Gastroesophageal sphincter (tissue), 4 donors: ENCODE measurements around the gene IVD. TPM values are rescaled to one million over a fixed set of nuclear protein-coding genes. Genes with fewer than 3 reads are reported as not detected.

ENCODE experiments used
- ATAC-seq: fragments of 150-250 bp; one replicate; pipeline ENCODE4 v1.9.1; 2016; ENCODE audit warnings: mild to moderate bottlenecking, moderate library complexity
- H3K27ac ChIP-seq, 4 donors: fragments of 200-600 bp; sonication (generic) in 3 of 4; 1 replicate in 3 of 4; 2 replicates in 1 of 4; pipeline ENCODE4 v1.5.1; 2016 to 2019
- H3K27me3 ChIP-seq: fragments of 200-600 bp; sonication (generic); one replicate; pipeline ENCODE4 v1.5.1; 2019
- H3K36me3 ChIP-seq, 2 donors: fragments of 200-600 bp; sonication (generic); one replicate each; pipeline ENCODE4 v1.5.1; 2019; ENCODE audit warnings: control low read depth in 1 of 2
- H3K4me1 ChIP-seq, 3 donors: fragments of 200-600 bp; sonication (generic); 1 replicate in 2 of 3; 2 replicates in 1 of 3; pipeline ENCODE4 v1.5.1; 2016 to 2019; ENCODE audit warnings: control low read depth in 2 of 3
- H3K4me3 ChIP-seq, 2 donors: fragments of 200-600 bp; sonication (generic); one replicate each; pipeline ENCODE4 v1.5.1; 2019; ENCODE audit warnings: mild to moderate bottlenecking in 1 of 2, moderate library complexity in 1 of 2
- H3K9me3 ChIP-seq, 3 donors: fragments of 200-600 bp; sonication (generic); one replicate each; pipeline ENCODE4 v1.5.1; 2017 to 2019; ENCODE audit warnings: control low read depth in 2 of 3
- CTCF ChIP-seq, 4 experiments: fragments of 200-600 bp in 2 of 4; fragments of 450-650 bp in 2 of 4; sonication (generic) in 1 of 4; IDR thresholded peaks; one replicate each; pipeline ENCODE4 v1.5.1; 2017 to 2019; ENCODE audit warnings: antibody characterized with exemption in 4 of 4, mild to moderate bottlenecking in 2 of 4, moderate library complexity in 2 of 4
- EP300 ChIP-seq: sonication (generic); formaldehyde crosslinking; IDR thresholded peaks from one replicate; pipeline ENCODE4 v1.6.1; 2017; ENCODE audit warnings: antibody characterized with exemption, mild to moderate bottlenecking
- POLR2A ChIP-seq, 2 donors: fragments of 450-650 bp; IDR thresholded peaks; one replicate each; pipeline ENCODE4 v1.6.1; 2017; ENCODE audit warnings: antibody characterized with exemption in 2 of 2, mild to moderate bottlenecking in 2 of 2, moderate library complexity in 1 of 2
- POLR2AphosphoS5 ChIP-seq: sonication (generic); formaldehyde crosslinking; IDR thresholded peaks from one replicate; pipeline ENCODE4 v1.6.1; 2017; ENCODE audit warnings: antibody characterized with exemption
- WGBS, 2 donors: methylation state at CpG; one replicate each; pipeline ENCODE4 v1.1.5; 2018; ENCODE audit warnings: low coverage in 1 of 2; 5-methylcytosine and 5-hydroxymethylcytosine counted together
- total RNA-seq, 4 donors: library from RNA; depleted of rRNA; stranded (reverse); fragments of >200 nt; gene quantifications; one replicate each; pipeline ENCODE4 v1.1.0, GENCODE V29; 2016

The IVD gene
- total RNA-seq, 4 donors from 2014 or later = 26.1 to 80.2 (median 50.1) TPM

GRCh38 chr15:40445421-40445922 is 39.9 kb downstream of the IVD start:
- peaks cover 0 to 53% (median 9%) of the 10 kb centered on the region in 3 donors for H3K4me1 ChIP-seq
- TF ChIP-seq CTCF (IDR thresholded peaks at IDR 0.05) = no peak
- no peak for TF ChIP-seq EP300
- no peak for TF ChIP-seq POLR2A (IDR thresholded peaks at IDR 0.05)
- TF ChIP-seq POLR2AphosphoS5 = no peak

GRCh38 chr15:40446144-40446543 is 40.5 kb downstream of the IVD start:
- Histone ChIP-seq H3K27ac (peak overlapping the region in 1 of 4 donors; percentile 47), H3K36me3 (no peaks in the 10 kb centered on the region), H3K27me3 (no peaks in the 10 kb centered on the region), H3K4me1 (peaks cover 0 to 51% (median 9%) of the 10 kb centered on the region in 3 donors), H3K4me3 (no peak overlapping the region), H3K9me3 (no peaks in the 10 kb centered on the region)
- no peak for TF ChIP-seq POLR2AphosphoS5
- WGBS, 2 donors = 62% methylated on average over 3 of the region's 3 CpGs; no CpG with 5 or more reads in 1 of the 2 donors
- no peak for ATAC-seq

More at GRCh38 chr15:40445421-40445922, 39.9 kb downstream of the IVD start:
- 3 to 34% methylated on average over 7 to 9 of the region's 9 CpGs for WGBS, 2 donors
- Histone ChIP-seq H3K36me3 (no peaks in the 10 kb centered on the region), H3K27ac (peak overlapping the region in 2 of 4 donors; percentile 15 to 47), H3K27me3 (no peaks in the 10 kb centered on the region), H3K9me3 (no peaks in the 10 kb centered on the region), H3K4me3 (no peak overlapping the region)
- ATAC-seq = no peak

GRCh38 chr15:40448354-40448753 is 42.8 kb downstream of the IVD start:
- Histone ChIP-seq H3K36me3 (no peaks in the 10 kb centered on the region), H3K4me3 (no peak overlapping the region), H3K27me3 (no peaks in the 10 kb centered on the region), H3K9me3 (no peaks in the 10 kb centered on the region), H3K4me1 (peaks cover 0 to 57% (median 8%) of the 10 kb centered on the region in 3 donors), H3K27ac (no peak overlapping the region)
- ATAC-seq = no peak
- WGBS, 2 donors = 90 to 96% methylated on average over 4 of the region's 4 CpGs
- no peak for TF ChIP-seq POLR2AphosphoS5
- TF ChIP-seq CTCF (IDR thresholded peaks at IDR 0.05) = no peak
- no peak for TF ChIP-seq EP300
- no peak for TF ChIP-seq POLR2A (IDR thresholded peaks at IDR 0.05)

GRCh38 chr15:40449275-40449674 is 43.7 kb downstream of the IVD start:
- H3K9me3 ChIP-seq = no peaks in the 10 kb centered on the region
- no peak for ATAC-seq
- H3K4me3 ChIP-seq = no peak overlapping the region
- TF ChIP-seq CTCF (IDR thresholded peaks at IDR 0.05) (no peak), EP300 (no peak), POLR2AphosphoS5 (no peak), POLR2A (IDR thresholded peaks at IDR 0.05) (no peak)
- no peak overlapping the region for H3K27ac ChIP-seq
- peaks cover 0 to 57% (median 8%) of the 10 kb centered on the region in 3 donors for H3K4me1 ChIP-seq
- no peaks in the 10 kb centered on the region for H3K36me3 ChIP-seq
- no peaks in the 10 kb centered on the region for H3K27me3 ChIP-seq

GRCh38 chr15:40450047-40450446 is 44.5 kb downstream of the IVD start:
- Histone ChIP-seq H3K4me3 (no peak overlapping the region), H3K27me3 (no peaks in the 10 kb centered on the region), H3K36me3 (no peaks in the 10 kb centered on the region), H3K27ac (no peak overlapping the region), H3K9me3 (no peaks in the 10 kb centered on the region), H3K4me1 (peaks cover 0 to 57% (median 13%) of the 10 kb centered on the region in 3 donors)
- no peak for TF ChIP-seq EP300
- no peak for TF ChIP-seq CTCF (IDR thresholded peaks at IDR 0.05)
- TF ChIP-seq POLR2A (IDR thresholded peaks at IDR 0.05) = no peak
- TF ChIP-seq POLR2AphosphoS5 = no peak
- no peak for ATAC-seq
- WGBS, 2 donors = 79% methylated on average over 2 of the region's 2 CpGs; no CpG with 5 or more reads in 1 of the 2 donors
